Liver (tissue), 9 donors: ENCODE measurements around the gene HRH4. TPM values are rescaled to one million over a fixed set of nuclear protein-coding genes. Genes with fewer than 3 reads are reported as not detected.

ENCODE experiments used
- DNase-seq: peaks from one replicate; pipeline ENCODE4 v3.0.0-alpha.2; 2017; ENCODE audit warnings: low spot score
- H3K27ac ChIP-seq, 2 donors: one replicate each; pipeline ENCODE4 v1.7.0; 2013; ENCODE audit warnings: inconsistent platforms in 2 of 2, low read length in 2 of 2, control low read depth in 1 of 2, low read depth in 1 of 2, mild to moderate bottlenecking in 1 of 2
- H3K27me3 ChIP-seq, 4 donors: one replicate each; pipeline versions ENCODE4 v1.6.1 to v1.7.0; 2013; ENCODE audit warnings: low read length in 3 of 4, inconsistent platforms in 1 of 4, mild to moderate bottlenecking in 1 of 4, moderate library complexity in 1 of 4; ENCODE audit not compliant: control insufficient read depth in 4 of 4, insufficient read depth in 4 of 4
- H3K36me3 ChIP-seq, 4 donors: one replicate each; pipeline versions ENCODE4 v1.6.1 to v1.7.0; 2013; ENCODE audit warnings: low read length in 3 of 4, mild to moderate bottlenecking in 3 of 4, low read depth in 1 of 4, moderate library complexity in 1 of 4; ENCODE audit not compliant: control insufficient read depth in 4 of 4, insufficient read depth in 3 of 4
- H3K4me1 ChIP-seq, 4 donors: one replicate each; pipeline versions ENCODE4 v1.6.1 to v1.7.0; 2013; ENCODE audit warnings: low read length in 3 of 4, mild to moderate bottlenecking in 3 of 4, moderate library complexity in 1 of 4; ENCODE audit not compliant: control insufficient read depth in 4 of 4, insufficient read depth in 4 of 4
- H3K4me3 ChIP-seq, 3 donors: one replicate each; pipeline versions ENCODE4 v1.6.1 to v1.7.0; 2013; ENCODE audit warnings: low read length in 3 of 3, control low read depth in 1 of 3, low read depth in 1 of 3, mild to moderate bottlenecking in 1 of 3
- H3K9ac ChIP-seq, 2 donors: one replicate each; pipeline ENCODE4 v1.7.0; 2013; ENCODE audit warnings: low read length in 2 of 2, mild to moderate bottlenecking in 2 of 2, moderate library complexity in 2 of 2, control low read depth in 1 of 2, low read depth in 1 of 2
- H3K9me3 ChIP-seq, 4 donors: one replicate each; pipeline versions ENCODE4 v1.6.1 to v1.7.0; 2013; ENCODE audit warnings: low read length in 3 of 4; ENCODE audit not compliant: control insufficient read depth in 4 of 4
- EGR1 ChIP-seq, 2 donors: IDR thresholded peaks; 2 replicates each; pipeline ENCODE4 v1.6.1; 2016 to 2018; ENCODE audit warnings: antibody characterized with exemption in 2 of 2, low read depth in 2 of 2
- HNF4A ChIP-seq, 2 donors: conservative IDR thresholded peaks; 2 replicates each; pipeline ENCODE4 v1.6.1; 2016; ENCODE audit warnings: antibody characterized with exemption in 2 of 2, mild to moderate bottlenecking in 2 of 2
- HNF4G ChIP-seq: IDR thresholded peaks from 2 replicates; pipeline ENCODE4 v1.6.1; 2016; ENCODE audit warnings: antibody characterized with exemption
- JUND ChIP-seq, 2 donors: IDR thresholded peaks; 2 replicates each; pipeline ENCODE4 v1.6.1; 2016; ENCODE audit warnings: antibody characterized with exemption in 2 of 2
- MAX ChIP-seq: IDR thresholded peaks from 2 replicates; pipeline ENCODE4 v1.6.1; 2016; ENCODE audit warnings: antibody characterized with exemption
- NR2F2 ChIP-seq: IDR thresholded peaks from 2 replicates; pipeline ENCODE4 v1.6.1; 2016; ENCODE audit warnings: antibody characterized with exemption
- RAD21 ChIP-seq, 2 donors: IDR thresholded peaks; 2 replicates each; pipeline ENCODE4 v1.6.1; 2016; ENCODE audit warnings: antibody characterized with exemption in 2 of 2, mild to moderate bottlenecking in 2 of 2
- REST ChIP-seq: IDR thresholded peaks from 2 replicates; pipeline ENCODE4 v1.6.1; 2016; ENCODE audit warnings: antibody characterized with exemption, mild to moderate bottlenecking
- RXRA ChIP-seq, 2 donors: IDR thresholded peaks; 2 replicates each; pipeline ENCODE4 v1.6.1; 2017 to 2018; ENCODE audit warnings: antibody characterized with exemption in 2 of 2, mild to moderate bottlenecking in 1 of 2
- SP1 ChIP-seq: IDR thresholded peaks from 2 replicates; pipeline ENCODE4 v1.6.1; 2018; ENCODE audit warnings: antibody characterized with exemption, mild to moderate bottlenecking
- TAF1 ChIP-seq: conservative IDR thresholded peaks from 2 replicates; pipeline ENCODE4 v1.6.1; 2016; ENCODE audit warnings: antibody characterized with exemption, mild to moderate bottlenecking
- WGBS: extraction: QIAGEN DNeasy Blood & Tissue Kit; methylation state at CpG from one replicate; pipeline ENCODE4 v1.1.7; 2013; 5-methylcytosine and 5-hydroxymethylcytosine counted together
- polyA plus RNA-seq, 2 donors: library from polyadenylated mRNA; stranded (reverse) in 1 of 2; unstranded in 1 of 2; fragments of 200-250 nt in 1 of 2; fragments of >200 nt in 1 of 2; fragmentation: Nextera tagmentation in 1 of 2; extraction: Ambion mirVana in 1 of 2; gene quantifications; one replicate each; pipeline versions ENCODE4 v1.2.1 to v1.2.3, GENCODE V29; 2013 to 2015
- total RNA-seq, 2 donors: library from RNA; depleted of rRNA; stranded (reverse); fragments of >200 nt; gene quantifications; one replicate each; pipeline ENCODE4 v1.2.3, GENCODE V29; 2014
- TF ChIP-seq, protein P1 (sequence below): fragments of 150-350 bp; IDR thresholded peaks from 2 replicates; pipeline ENCODE4 v1.5.1; 2017; ENCODE audit warnings: improper control_type of control experiment, low read depth, low read length; ENCODE audit not compliant: missing input control
- TF ChIP-seq, protein P2 (sequence below): IDR thresholded peaks from 2 replicates; pipeline ENCODE4 v1.6.1; 2016; ENCODE audit warnings: antibody characterized with exemption
- donor health status: healthy.
- donor health status: healthy.
- donor health status: healthy.
- donor health status: healthy.
- donor health status: healthy.

Gene HRH4
- total and polyA plus RNA-seq, 4 donors: 0.02 to 0.19 (median 0.17) TPM; not detected in 1

GRCh38 chr18:24414349-24415003, 46.0 kb upstream of the HRH4 start (continued):
- TF ChIP-seq, protein P1, sequence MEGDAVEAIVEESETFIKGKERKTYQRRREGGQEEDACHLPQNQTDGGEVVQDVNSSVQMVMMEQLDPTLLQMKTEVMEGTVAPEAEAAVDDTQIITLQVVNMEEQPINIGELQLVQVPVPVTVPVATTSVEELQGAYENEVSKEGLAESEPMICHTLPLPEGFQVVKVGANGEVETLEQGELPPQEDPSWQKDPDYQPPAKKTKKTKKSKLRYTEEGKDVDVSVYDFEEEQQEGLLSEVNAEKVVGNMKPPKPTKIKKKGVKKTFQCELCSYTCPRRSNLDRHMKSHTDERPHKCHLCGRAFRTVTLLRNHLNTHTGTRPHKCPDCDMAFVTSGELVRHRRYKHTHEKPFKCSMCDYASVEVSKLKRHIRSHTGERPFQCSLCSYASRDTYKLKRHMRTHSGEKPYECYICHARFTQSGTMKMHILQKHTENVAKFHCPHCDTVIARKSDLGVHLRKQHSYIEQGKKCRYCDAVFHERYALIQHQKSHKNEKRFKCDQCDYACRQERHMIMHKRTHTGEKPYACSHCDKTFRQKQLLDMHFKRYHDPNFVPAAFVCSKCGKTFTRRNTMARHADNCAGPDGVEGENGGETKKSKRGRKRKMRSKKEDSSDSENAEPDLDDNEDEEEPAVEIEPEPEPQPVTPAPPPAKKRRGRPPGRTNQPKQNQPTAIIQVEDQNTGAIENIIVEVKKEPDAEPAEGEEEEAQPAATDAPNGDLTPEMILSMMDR: no peak
- TF ChIP-seq HNF4A (conservative IDR thresholded peaks at IDR 0.05): no peak
- no peak for TF ChIP-seq TAF1
- no peak for TF ChIP-seq RAD21 (IDR thresholded peaks at IDR 0.05)
- no peak for TF ChIP-seq NR2F2
- no peak for TF ChIP-seq RXRA (IDR thresholded peaks at IDR 0.05)
- TF ChIP-seq, protein P2, sequence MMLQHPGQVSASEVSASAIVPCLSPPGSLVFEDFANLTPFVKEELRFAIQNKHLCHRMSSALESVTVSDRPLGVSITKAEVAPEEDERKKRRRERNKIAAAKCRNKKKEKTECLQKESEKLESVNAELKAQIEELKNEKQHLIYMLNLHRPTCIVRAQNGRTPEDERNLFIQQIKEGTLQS: no peak

DNA sequence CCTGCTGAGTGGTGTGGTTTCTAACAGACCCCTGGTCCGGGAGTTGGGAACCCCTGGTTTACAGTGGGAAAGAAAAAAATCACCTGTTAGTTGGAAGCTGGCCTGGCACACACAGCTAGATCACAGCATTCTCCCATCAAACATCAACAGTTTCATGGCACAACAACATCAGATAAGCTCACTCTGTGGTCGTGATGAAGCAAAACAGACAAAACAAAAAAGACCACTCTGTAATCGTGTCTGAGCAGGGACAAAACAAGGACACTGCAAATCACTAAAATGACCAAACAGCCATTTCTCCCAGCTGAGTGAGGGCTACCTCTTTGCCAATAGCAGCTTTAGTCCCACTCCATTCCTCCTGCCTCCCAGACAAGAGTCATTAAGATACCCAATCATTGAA, 43.0 kb upstream of the HRH4 start:
- no peak for DNase-seq
- Histone ChIP-seq H3K9me3 (no peaks in the 10 kb centered on the region), H3K27ac (no peak overlapping the region), H3K36me3 (no peaks in the 10 kb centered on the region), H3K4me3 (no peak overlapping the region), H3K4me1 (no peaks in the 10 kb centered on the region), H3K9ac (no peak overlapping the region), H3K27me3 (peaks cover 0 to 7% (median 4%) of the 10 kb centered on the region in 4 donors)
- TF ChIP-seq EGR1 (IDR thresholded peaks at IDR 0.05; ENCODE audit: low read depth in 2 of 2) (no peak), JUND (IDR thresholded peaks at IDR 0.05) (no peak)
- TF ChIP-seq, protein P2: no peak
- WGBS: 47% methylated on average over 3 of the region's 3 CpGs

GRCh38 chr18:24420551-24420950, 39.9 kb upstream of the HRH4 start:
- Histone ChIP-seq H3K36me3 (no peaks in the 10 kb centered on the region), H3K27me3 (peaks cover under 1 to 6% (median 3%) of the 10 kb centered on the region in 4 donors), H3K9ac (no peak overlapping the region), H3K4me3 (no peak overlapping the region), H3K9me3 (peaks cover 0 to 3% (median 2%) of the 10 kb centered on the region in 4 donors), H3K27ac (no peak overlapping the region), H3K4me1 (no peaks in the 10 kb centered on the region)
- no peak for DNase-seq
- WGBS: 86% methylated on average over 4 of the region's 4 CpGs
- no peak for TF ChIP-seq RAD21 (IDR thresholded peaks at IDR 0.05)
- TF ChIP-seq HNF4A (conservative IDR thresholded peaks at IDR 0.05): no peak
- no peak for TF ChIP-seq HNF4G

- 70% methylated on average over 1 of the region's 1 CpG for WGBS
- Histone ChIP-seq H3K27me3 (peaks cover 2 to 6% (median 4%) of the 10 kb centered on the region in 4 donors), H3K9me3 (peaks cover 0 to 11% (median 2%) of the 10 kb centered on the region in 4 donors), H3K9ac (no peak overlapping the region), H3K4me3 (no peak overlapping the region), H3K36me3 (no peaks in the 10 kb centered on the region), H3K27ac (no peak overlapping the region), H3K4me1 (no peaks in the 10 kb centered on the region)
- DNase-seq: no peak
- TF ChIP-seq SP1 (no peak), EGR1 (IDR thresholded peaks at IDR 0.05; ENCODE audit: low read depth in 2 of 2) (no peak), MAX (no peak), RXRA (IDR thresholded peaks at IDR 0.05) (no peak), REST (no peak), HNF4G (no peak), JUND (IDR thresholded peaks at IDR 0.05) (no peak)
- TF ChIP-seq, protein P2: no peak
Observed at GRCh38 chr18:24421831-24422230, 38.6 kb upstream of the HRH4 start.
